Neural crest cell (in vitro differentiated cells): Measurements from ENCODE around the gene AUTS2. TPM values are rescaled to one million over a fixed set of nuclear protein-coding genes. Genes with fewer than 3 reads are reported as not detected.
A peak's percentile ranks its signal among the peaks of the same experiment; 100 is the strongest.

Source experiments
- DNase-seq: peaks from one replicate; pipeline ENCODE4 v3.0.0; 2021; ENCODE audit warnings: low read depth, mixed read lengths, low spot score
- H3K27ac Mint-ChIP-seq: one replicate; pipeline ENCODE4 v1.8.0; 2021; ENCODE audit warnings: mild to moderate bottlenecking, mixed read lengths; ENCODE audit not compliant: unreplicated experiment
- H3K27me3 Mint-ChIP-seq: 2 replicates; pipeline ENCODE4 v1.8.0; 2021; ENCODE audit warnings: low read depth, mild to moderate bottlenecking, mixed read lengths
- H3K36me3 Mint-ChIP-seq: 2 replicates; pipeline ENCODE4 v1.8.0; 2021; ENCODE audit warnings: low read depth, mild to moderate bottlenecking, mixed read lengths
- H3K4me1 Mint-ChIP-seq: 2 replicates; pipeline ENCODE4 v1.8.0; 2021; ENCODE audit warnings: mixed read lengths
- H3K4me3 Mint-ChIP-seq: one replicate; pipeline ENCODE4 v1.8.0; 2021; ENCODE audit warnings: mild to moderate bottlenecking, mixed read lengths
- H3K9me3 Mint-ChIP-seq: 2 replicates; pipeline ENCODE4 v1.8.0; 2021; ENCODE audit warnings: mixed read lengths
- CTCF ChIP-seq: fragments of 200-600 bp; sonication (generic); conservative IDR thresholded peaks from 2 replicates; pipeline ENCODE4 v1.5.0; 2021; ENCODE audit warnings: antibody characterized with exemption, mild to moderate bottlenecking
- total RNA-seq: library from RNA; stranded (reverse); gene quantifications from 2 replicates; pipeline ENCODE4 v1.2.1, GENCODE V29; 2021

The AUTS2 gene
- total RNA-seq, 1 donor from 2014 or later = 152 TPM

- DNase-seq = no peak
- H3K27me3 Mint-ChIP-seq = peaks cover 26% of the 10 kb centered on the region
- H3K9me3 Mint-ChIP-seq = no peaks in the 10 kb centered on the region
- no peak for TF ChIP-seq CTCF
- H3K36me3 Mint-ChIP-seq = no peaks in the 10 kb centered on the region
- no peak overlapping the region for H3K27ac Mint-ChIP-seq
- H3K4me1 Mint-ChIP-seq = peaks cover 67% of the 10 kb centered on the region
- no peak overlapping the region for H3K4me3 Mint-ChIP-seq
These were observed 988.5 kb downstream of the AUTS2 start for GRCh38 chr7:70586822-70587221.

DNA sequence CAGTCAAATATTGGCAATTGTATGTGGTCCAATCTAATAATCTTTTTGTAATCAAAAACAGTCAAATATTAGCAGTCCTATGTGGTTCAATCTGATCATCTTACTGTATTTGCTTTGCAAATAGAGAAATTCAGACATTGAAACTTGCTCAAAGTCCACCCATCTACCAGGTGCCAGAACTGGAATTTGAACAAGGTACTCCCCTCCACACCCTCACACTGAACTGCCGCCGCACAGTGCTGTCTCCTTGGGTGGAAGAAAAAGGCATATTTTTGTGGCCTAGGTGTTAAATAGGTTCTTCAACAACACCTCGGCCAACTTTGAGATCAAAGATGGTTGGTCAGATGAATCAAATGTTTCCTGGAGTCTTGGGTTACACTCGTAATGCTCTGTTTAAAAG is 989.5 kb downstream of the AUTS2 start:
- Mint-ChIP-seq H3K27ac (no peak overlapping the region), H3K4me1 (peaks cover 59% of the 10 kb centered on the region), H3K4me3 (peak overlapping the region; percentile 32), H3K36me3 (no peaks in the 10 kb centered on the region), H3K27me3 (peaks cover 25% of the 10 kb centered on the region), H3K9me3 (no peaks in the 10 kb centered on the region)
- TF ChIP-seq CTCF = no peak
- DNase-seq = no peak

GRCh38 chr7:70588191-70588921 is 990.1 kb downstream of the AUTS2 start:
- H3K4me3 Mint-ChIP-seq = peak overlapping the region; percentile 32
- H3K9me3 Mint-ChIP-seq = no peaks in the 10 kb centered on the region
- H3K27me3 Mint-ChIP-seq = peaks cover 27% of the 10 kb centered on the region
- DNase-seq = no peak
- no peak for TF ChIP-seq CTCF
- no peaks in the 10 kb centered on the region for H3K36me3 Mint-ChIP-seq
- peaks cover 53% of the 10 kb centered on the region for H3K4me1 Mint-ChIP-seq
- peak overlapping the region; percentile 54 for H3K27ac Mint-ChIP-seq

GRCh38 chr7:70589010-70589409 is 990.7 kb downstream of the AUTS2 start:
- peak overlapping the region; percentile 32 for H3K4me3 Mint-ChIP-seq
- no peak overlapping the region for H3K27ac Mint-ChIP-seq

GRCh38 chr7:70589590-70589989 is 991.3 kb downstream of the AUTS2 start:
- TF ChIP-seq CTCF = no peak
- H3K27me3 Mint-ChIP-seq = peaks cover 37% of the 10 kb centered on the region
- H3K4me1 Mint-ChIP-seq = peaks cover 42% of the 10 kb centered on the region
- H3K36me3 Mint-ChIP-seq = no peaks in the 10 kb centered on the region
- H3K4me3 Mint-ChIP-seq = no peak overlapping the region
- no peak for DNase-seq
- H3K9me3 Mint-ChIP-seq = no peaks in the 10 kb centered on the region
- no peak overlapping the region for H3K27ac Mint-ChIP-seq

More at GRCh38 chr7:70589010-70589409, 990.7 kb downstream of the AUTS2 start:
- Mint-ChIP-seq H3K36me3 (no peaks in the 10 kb centered on the region), H3K4me1 (peaks cover 47% of the 10 kb centered on the region), H3K27me3 (peaks cover 32% of the 10 kb centered on the region), H3K9me3 (no peaks in the 10 kb centered on the region)
- no peak for DNase-seq
- no peak for TF ChIP-seq CTCF
